Lung (tissue), 12 donors: ENCODE results near the gene SLC51A. TPM values are rescaled to one million over a fixed set of nuclear protein-coding genes. Genes with fewer than 3 reads are reported as not detected.

Experiments
- ATAC-seq: fragments of 200-7000 bp; cut with Tn5 transposase; one replicate; pipeline ENCODE4 v1.9.1; 2020; ENCODE audit warnings: moderate number of reproducible peaks; ENCODE audit not compliant: insufficient read depth, low FRiP score
- DNase-seq, 3 donors: peaks; one replicate each; pipeline ENCODE4 v3.0.0-alpha.2; 2013 to 2017
- H3K27ac ChIP-seq, 2 donors: one replicate each; pipeline ENCODE4 v1.5.1; 2013; ENCODE audit warnings: mild to moderate bottlenecking in 2 of 2, moderate library complexity in 2 of 2, control low read depth in 1 of 2, inconsistent platforms in 1 of 2, low read depth in 1 of 2, low read length in 1 of 2
- H3K27me3 ChIP-seq, 3 donors: one replicate each; pipeline ENCODE4 v1.5.1; 2013; ENCODE audit warnings: low read length in 2 of 3; ENCODE audit not compliant: control insufficient read depth in 3 of 3, insufficient read depth in 3 of 3
- H3K36me3 ChIP-seq, 4 donors: one replicate each; pipeline ENCODE4 v1.5.1; 2013; ENCODE audit warnings: low read length in 4 of 4, mild to moderate bottlenecking in 1 of 4, moderate library complexity in 1 of 4; ENCODE audit not compliant: control insufficient read depth in 4 of 4, insufficient read depth in 4 of 4
- H3K4me1 ChIP-seq, 5 donors: one replicate each; pipeline ENCODE4 v1.5.1; 2013; ENCODE audit warnings: low read length in 5 of 5, mild to moderate bottlenecking in 2 of 5, moderate library complexity in 1 of 5; ENCODE audit not compliant: control insufficient read depth in 5 of 5, insufficient read depth in 5 of 5
- H3K4me3 ChIP-seq: one replicate; pipeline ENCODE4 v1.5.1; 2013; ENCODE audit warnings: mild to moderate bottlenecking, control low read depth, moderate library complexity
- H3K9ac ChIP-seq, 2 donors: one replicate each; pipeline ENCODE4 v1.5.1; 2013; ENCODE audit warnings: low read length in 2 of 2, control low read depth in 1 of 2; ENCODE audit not compliant: insufficient read depth in 1 of 2
- H3K9me3 ChIP-seq, 4 donors: one replicate each; pipeline ENCODE4 v1.5.1; 2013; ENCODE audit warnings: low read length in 3 of 4, mild to moderate bottlenecking in 1 of 4, moderate library complexity in 1 of 4; ENCODE audit not compliant: control insufficient read depth in 4 of 4, insufficient read depth in 3 of 4
- WGBS, 2 donors: extraction: QIAGEN DNeasy Blood & Tissue Kit; methylation state at CpG; one replicate each; pipeline ENCODE4 v1.1.7; 2013; 5-methylcytosine and 5-hydroxymethylcytosine counted together
- polyA plus RNA-seq, 2 donors: library from polyadenylated mRNA; stranded (reverse); fragments of 200-250 nt; gene quantifications; one replicate each; pipeline ENCODE4 v1.2.1, GENCODE V29; 2013
- total RNA-seq, 2 donors: library from RNA; depleted of rRNA in 1 of 2; stranded (reverse); fragments of >200 nt in 1 of 2; gene quantifications; one replicate each; pipeline ENCODE4 v1.2.1, GENCODE V29; 2014 to 2021
- TF ChIP-seq, protein P1 (sequence below): IDR thresholded peaks from 2 replicates; pipeline ENCODE4 v1.5.1; 2012; ENCODE audit warnings: mild to moderate bottlenecking; ENCODE audit errors: control extremely low read depth, extremely low read depth
- donor health status: control.
- donor health status: control.
- donor health status: Bipolar disorder and iron deficiency.
- donor health status: healthy.
- donor health status: DM: yes; HTN: yes; CAD: no.

Gene SLC51A
- total and polyA plus RNA-seq, 4 donors, result 0.73 to 7.2 (median 1.9) TPM

DNA sequence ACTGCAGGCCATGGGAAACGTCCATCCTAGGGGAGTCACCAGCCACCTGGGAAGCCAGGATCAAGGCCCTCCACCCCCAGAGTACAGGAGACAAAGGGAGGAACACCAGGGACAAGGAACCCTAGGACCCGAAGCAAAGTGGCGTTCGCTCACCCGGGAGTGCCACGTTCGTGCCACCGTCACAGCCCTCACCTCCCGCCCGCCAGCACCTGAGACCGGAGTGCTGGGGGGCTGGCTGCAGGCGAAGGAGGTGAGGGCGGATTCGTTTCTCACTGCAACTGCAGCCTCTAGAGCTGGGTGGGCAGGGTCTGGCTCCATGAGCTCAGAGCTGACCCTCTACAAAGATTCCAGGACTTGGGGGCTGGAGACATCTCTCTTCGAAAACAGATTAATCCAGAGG is 31.5 kb upstream of the SLC51A start:
- TF ChIP-seq, protein P1, sequence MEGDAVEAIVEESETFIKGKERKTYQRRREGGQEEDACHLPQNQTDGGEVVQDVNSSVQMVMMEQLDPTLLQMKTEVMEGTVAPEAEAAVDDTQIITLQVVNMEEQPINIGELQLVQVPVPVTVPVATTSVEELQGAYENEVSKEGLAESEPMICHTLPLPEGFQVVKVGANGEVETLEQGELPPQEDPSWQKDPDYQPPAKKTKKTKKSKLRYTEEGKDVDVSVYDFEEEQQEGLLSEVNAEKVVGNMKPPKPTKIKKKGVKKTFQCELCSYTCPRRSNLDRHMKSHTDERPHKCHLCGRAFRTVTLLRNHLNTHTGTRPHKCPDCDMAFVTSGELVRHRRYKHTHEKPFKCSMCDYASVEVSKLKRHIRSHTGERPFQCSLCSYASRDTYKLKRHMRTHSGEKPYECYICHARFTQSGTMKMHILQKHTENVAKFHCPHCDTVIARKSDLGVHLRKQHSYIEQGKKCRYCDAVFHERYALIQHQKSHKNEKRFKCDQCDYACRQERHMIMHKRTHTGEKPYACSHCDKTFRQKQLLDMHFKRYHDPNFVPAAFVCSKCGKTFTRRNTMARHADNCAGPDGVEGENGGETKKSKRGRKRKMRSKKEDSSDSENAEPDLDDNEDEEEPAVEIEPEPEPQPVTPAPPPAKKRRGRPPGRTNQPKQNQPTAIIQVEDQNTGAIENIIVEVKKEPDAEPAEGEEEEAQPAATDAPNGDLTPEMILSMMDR, result no peak
- no peak for ATAC-seq
- no peaks in the 10 kb centered on the region for H3K27me3 ChIP-seq
- 96 to 97% methylated on average over 15 of the region's 15 CpGs for WGBS, 2 donors
- H3K27ac ChIP-seq, result no peak overlapping the region
- H3K9ac ChIP-seq, result no peak overlapping the region
- H3K9me3 ChIP-seq, result no peaks in the 10 kb centered on the region
- DNase-seq, result no peak
- no peak overlapping the region for H3K4me3 ChIP-seq
- H3K4me1 ChIP-seq, result peaks cover 0 to 5% (median 0%) of the 10 kb centered on the region in 5 donors
- H3K36me3 ChIP-seq, result no peaks in the 10 kb centered on the region

GRCh38 chr3:196186651-196187573 is 29.4 kb upstream of the SLC51A start:
- WGBS, 2 donors, result 41 to 58% methylated on average over 31 of the region's 31 CpGs
- Histone ChIP-seq H3K9me3 (no peaks in the 10 kb centered on the region), H3K36me3 (no peaks in the 10 kb centered on the region), H3K4me1 (peaks cover 0 to 8% (median 0%) of the 10 kb centered on the region in 5 donors), H3K9ac (no peak overlapping the region), H3K4me3 (no peak overlapping the region), H3K27me3 (no peaks in the 10 kb centered on the region), H3K27ac (no peak overlapping the region)
- ATAC-seq (no peak), DNase-seq (peak; percentile 39 to 58 (median 42))
- TF ChIP-seq, protein P1, result no peak

DNA sequence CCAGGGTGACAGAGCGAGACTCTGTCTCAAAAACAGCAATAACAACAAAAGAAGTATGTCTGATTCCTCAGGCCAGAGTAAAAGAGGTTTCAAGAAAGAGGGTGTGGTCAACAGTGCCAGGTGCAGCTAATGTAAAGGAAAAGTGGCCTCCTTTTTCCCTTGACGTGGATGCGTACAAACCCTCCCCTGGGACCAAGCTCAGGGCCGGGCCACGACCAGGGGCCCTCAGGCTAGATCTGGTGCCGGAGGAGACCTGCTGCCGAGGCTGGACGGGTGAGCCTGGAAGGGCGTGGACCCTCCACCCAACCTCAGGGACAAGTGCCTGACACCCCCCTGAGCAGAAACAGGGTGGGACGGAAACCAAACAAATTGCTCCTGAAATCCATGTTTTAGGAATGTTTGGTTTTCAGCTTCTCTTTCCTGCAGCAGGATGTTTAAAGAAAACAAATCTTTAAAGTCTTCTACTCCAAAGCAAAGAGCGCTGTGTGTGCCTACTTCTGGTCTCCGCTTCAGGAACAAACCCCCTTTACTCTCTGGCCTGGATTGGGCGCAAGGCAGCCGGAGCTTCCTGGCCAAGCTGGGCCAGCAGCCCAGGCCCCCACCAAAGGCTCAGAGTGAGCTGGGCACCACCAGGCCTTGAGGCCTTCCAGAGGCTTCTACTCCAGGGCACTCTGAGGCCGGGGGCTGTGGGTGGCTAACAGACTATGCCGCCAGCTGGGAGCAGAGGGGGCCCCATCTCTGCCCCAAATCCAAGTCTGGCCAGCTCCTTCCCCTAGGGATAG is 26.6 kb upstream of the SLC51A start:
- Histone ChIP-seq H3K4me3 (no peak overlapping the region), H3K36me3 (no peaks in the 10 kb centered on the region), H3K9ac (no peak overlapping the region), H3K9me3 (no peaks in the 10 kb centered on the region), H3K4me1 (peaks cover 0 to 19% (median 3%) of the 10 kb centered on the region in 5 donors), H3K27ac (no peak overlapping the region), H3K27me3 (no peaks in the 10 kb centered on the region)
- TF ChIP-seq, protein P1, result no peak
- ATAC-seq, result no peak
- no peak for DNase-seq
- WGBS, 2 donors, result 79 to 90% methylated on average over 16 of the region's 16 CpGs
